Lower lobe of right lung (tissue), 2 donors: ENCODE data around the gene ZNF329. TPM values are rescaled to one million over a fixed set of nuclear protein-coding genes. Genes with fewer than 3 reads are reported as not detected.

ENCODE experiments used
- ATAC-seq, 2 donors: fragments of 200-7000 bp; cut with Tn5 transposase; one replicate each; pipeline ENCODE4 v1.9.1; 2020 to 2022; ENCODE audit warnings: mild to moderate bottlenecking in 2 of 2, moderate library complexity in 2 of 2
- DNase-seq: peaks from one replicate; pipeline ENCODE4 v3.0.0-alpha.2; 2020
- H3K27ac ChIP-seq: fragments of 200-600 bp; one replicate; pipeline ENCODE4 v1.8.0; 2022
- H3K27me3 ChIP-seq: fragments of 200-600 bp; one replicate; pipeline ENCODE4 v1.8.0; 2022; ENCODE audit warnings: low read depth
- H3K36me3 ChIP-seq: fragments of 200-600 bp; one replicate; pipeline ENCODE4 v1.8.0; 2022; ENCODE audit warnings: mild to moderate bottlenecking
- H3K4me1 ChIP-seq: fragments of 200-600 bp; one replicate; pipeline ENCODE4 v1.8.0; 2022
- H3K4me3 ChIP-seq: fragments of 200-600 bp; one replicate; pipeline ENCODE4 v1.8.0; 2022; ENCODE audit warnings: mild to moderate bottlenecking
- H3K9me3 ChIP-seq: fragments of 200-600 bp; one replicate; pipeline ENCODE4 v1.8.0; 2022
- CTCF ChIP-seq: fragments of 200-600 bp; IDR thresholded peaks from one replicate; pipeline ENCODE4 v1.8.0; 2022; ENCODE audit warnings: antibody characterized with exemption, mild to moderate bottlenecking
- intact Hi-C: fragments of 100-400 bp; cut with DNase I; formaldehyde crosslinking; loops from one replicate; pipeline ENCODE4 v1.11.0; 2022
- total RNA-seq: library from RNA; stranded (reverse); fragmentation: NEBNext Ultra II Directional; extraction: Animal tissue kit (Norgen Biotek cat#: 25700); gene quantifications from one replicate; pipeline ENCODE4 v1.2.1, GENCODE V29; 2021
- donor health status: DM: no; HTN: yes; CAD: no; lungs with severe emphysema.

ZNF329 gene
- total RNA-seq, 1 donor from 2014 or later: 5.8 TPM

- Histone ChIP-seq H3K27me3 (no peaks in the 10 kb centered on the region), H3K27ac (no peak overlapping the region), H3K36me3 (peaks cover 3% of the 10 kb centered on the region), H3K4me1 (no peaks in the 10 kb centered on the region), H3K4me3 (no peak overlapping the region), H3K9me3 (peaks cover 75% of the 10 kb centered on the region)
- DNase-seq: no peak
- ATAC-seq: no peak
- intact Hi-C loops: no loop called here
- no peak for TF ChIP-seq CTCF
Measured at GRCh38 chr19:58079792-58080191, 70.8 kb downstream of the ZNF329 start.

Other genes starting within 250 kb of the ZNF329 start
- gene ZNF417, start 234.2 kb downstream of the ZNF329 start, total RNA-seq: 16.2 TPM
- 5.9 TPM for gene ZNF418, start 215.4 kb downstream of the ZNF329 start, total RNA-seq
- gene ZNF256, start 203.1 kb downstream of the ZNF329 start, total RNA-seq: 5.9 TPM
- gene C19orf18, start 176.3 kb downstream of the ZNF329 start, total RNA-seq: 1.0 TPM
- gene ZNF606, start 148.0 kb downstream of the ZNF329 start, total RNA-seq: 16.1 TPM
- not detected for gene ZSCAN1, start 116.8 kb downstream of the ZNF329 start, total RNA-seq
- gene ZNF135, start 91.5 kb downstream of the ZNF329 start, total RNA-seq: 3.6 TPM
- 44.2 TPM for gene ZSCAN18, start 52.6 kb downstream of the ZNF329 start, total RNA-seq
- 27.6 TPM for gene ZNF274, start 32.3 kb upstream of the ZNF329 start, total RNA-seq
- 22.6 TPM for gene ZNF544, start 78.1 kb upstream of the ZNF329 start, total RNA-seq
- gene ZNF8, start 128.2 kb upstream of the ZNF329 start, total RNA-seq: 5.4 TPM
- gene ERVK3-1, start 154.6 kb upstream of the ZNF329 start, total RNA-seq: 31.6 TPM
- 3.6 TPM for gene ZSCAN22, start 176.2 kb upstream of the ZNF329 start, total RNA-seq
- gene A1BG, start 202.7 kb upstream of the ZNF329 start, total RNA-seq: 14.0 TPM
- 2.5 TPM for gene ZNF497, start 212.0 kb upstream of the ZNF329 start, total RNA-seq
- 1.2 TPM for gene ZNF837, start 230.2 kb upstream of the ZNF329 start, total RNA-seq
- gene RPS5, start 236.5 kb upstream of the ZNF329 start, total RNA-seq: 770 TPM
- gene RNF225, start 244.9 kb upstream of the ZNF329 start, total RNA-seq: not detected